ENCODE data around the gene LSAMP.

DNA sequence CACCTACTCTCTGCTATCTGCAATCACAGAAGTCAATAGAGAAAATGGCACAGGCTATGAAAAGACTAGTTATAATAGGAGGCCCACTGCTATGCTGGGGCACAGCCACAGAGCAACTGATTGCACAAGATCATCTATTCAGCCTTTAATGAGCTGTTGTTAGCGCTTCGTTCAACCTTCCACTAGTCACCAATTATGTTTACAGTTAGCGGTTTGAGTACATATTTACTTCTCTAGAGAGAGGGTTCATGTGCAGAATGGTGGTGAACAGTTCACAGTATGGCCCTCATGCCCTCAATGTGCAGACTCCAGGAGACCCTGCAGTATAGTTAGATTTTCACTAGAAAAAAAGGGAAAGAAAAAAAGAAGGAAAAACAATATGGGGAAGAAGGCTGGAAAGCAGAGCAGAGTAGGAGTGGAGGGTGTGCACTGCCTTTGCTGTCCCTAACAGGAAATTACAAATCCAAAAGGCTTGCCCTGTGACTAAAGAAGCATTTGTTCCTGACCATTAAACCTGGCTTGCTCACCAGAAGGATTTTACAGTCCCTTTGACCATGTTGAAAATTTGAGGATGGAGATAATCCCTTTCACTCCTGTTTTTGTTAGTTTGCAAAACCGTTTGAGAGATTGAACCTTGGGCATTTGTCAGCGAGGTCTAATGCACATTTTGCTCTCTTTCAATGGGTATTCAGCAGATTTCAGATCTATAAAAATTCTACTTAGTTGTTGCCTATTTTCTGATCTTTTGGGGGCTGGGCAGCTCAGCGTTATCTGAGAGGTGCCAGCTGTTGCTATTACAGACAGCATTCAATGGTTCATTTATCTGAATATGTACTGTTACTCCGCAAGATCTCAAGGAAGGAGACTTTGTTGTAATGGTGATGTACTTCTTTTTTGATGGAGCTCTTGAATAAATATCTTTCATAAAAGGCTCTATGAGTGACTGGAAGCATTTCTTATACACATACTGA, 296.1 kb downstream of the LSAMP start:
- TF ChIP-seq, protein P1, sequence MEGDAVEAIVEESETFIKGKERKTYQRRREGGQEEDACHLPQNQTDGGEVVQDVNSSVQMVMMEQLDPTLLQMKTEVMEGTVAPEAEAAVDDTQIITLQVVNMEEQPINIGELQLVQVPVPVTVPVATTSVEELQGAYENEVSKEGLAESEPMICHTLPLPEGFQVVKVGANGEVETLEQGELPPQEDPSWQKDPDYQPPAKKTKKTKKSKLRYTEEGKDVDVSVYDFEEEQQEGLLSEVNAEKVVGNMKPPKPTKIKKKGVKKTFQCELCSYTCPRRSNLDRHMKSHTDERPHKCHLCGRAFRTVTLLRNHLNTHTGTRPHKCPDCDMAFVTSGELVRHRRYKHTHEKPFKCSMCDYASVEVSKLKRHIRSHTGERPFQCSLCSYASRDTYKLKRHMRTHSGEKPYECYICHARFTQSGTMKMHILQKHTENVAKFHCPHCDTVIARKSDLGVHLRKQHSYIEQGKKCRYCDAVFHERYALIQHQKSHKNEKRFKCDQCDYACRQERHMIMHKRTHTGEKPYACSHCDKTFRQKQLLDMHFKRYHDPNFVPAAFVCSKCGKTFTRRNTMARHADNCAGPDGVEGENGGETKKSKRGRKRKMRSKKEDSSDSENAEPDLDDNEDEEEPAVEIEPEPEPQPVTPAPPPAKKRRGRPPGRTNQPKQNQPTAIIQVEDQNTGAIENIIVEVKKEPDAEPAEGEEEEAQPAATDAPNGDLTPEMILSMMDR (IDR thresholded peaks at IDR 0.05), result no peak
- TF ChIP-seq, protein P2, sequence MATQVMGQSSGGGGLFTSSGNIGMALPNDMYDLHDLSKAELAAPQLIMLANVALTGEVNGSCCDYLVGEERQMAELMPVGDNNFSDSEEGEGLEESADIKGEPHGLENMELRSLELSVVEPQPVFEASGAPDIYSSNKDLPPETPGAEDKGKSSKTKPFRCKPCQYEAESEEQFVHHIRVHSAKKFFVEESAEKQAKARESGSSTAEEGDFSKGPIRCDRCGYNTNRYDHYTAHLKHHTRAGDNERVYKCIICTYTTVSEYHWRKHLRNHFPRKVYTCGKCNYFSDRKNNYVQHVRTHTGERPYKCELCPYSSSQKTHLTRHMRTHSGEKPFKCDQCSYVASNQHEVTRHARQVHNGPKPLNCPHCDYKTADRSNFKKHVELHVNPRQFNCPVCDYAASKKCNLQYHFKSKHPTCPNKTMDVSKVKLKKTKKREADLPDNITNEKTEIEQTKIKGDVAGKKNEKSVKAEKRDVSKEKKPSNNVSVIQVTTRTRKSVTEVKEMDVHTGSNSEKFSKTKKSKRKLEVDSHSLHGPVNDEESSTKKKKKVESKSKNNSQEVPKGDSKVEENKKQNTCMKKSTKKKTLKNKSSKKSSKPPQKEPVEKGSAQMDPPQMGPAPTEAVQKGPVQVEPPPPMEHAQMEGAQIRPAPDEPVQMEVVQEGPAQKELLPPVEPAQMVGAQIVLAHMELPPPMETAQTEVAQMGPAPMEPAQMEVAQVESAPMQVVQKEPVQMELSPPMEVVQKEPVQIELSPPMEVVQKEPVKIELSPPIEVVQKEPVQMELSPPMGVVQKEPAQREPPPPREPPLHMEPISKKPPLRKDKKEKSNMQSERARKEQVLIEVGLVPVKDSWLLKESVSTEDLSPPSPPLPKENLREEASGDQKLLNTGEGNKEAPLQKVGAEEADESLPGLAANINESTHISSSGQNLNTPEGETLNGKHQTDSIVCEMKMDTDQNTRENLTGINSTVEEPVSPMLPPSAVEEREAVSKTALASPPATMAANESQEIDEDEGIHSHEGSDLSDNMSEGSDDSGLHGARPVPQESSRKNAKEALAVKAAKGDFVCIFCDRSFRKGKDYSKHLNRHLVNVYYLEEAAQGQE (IDR thresholded peaks at IDR 0.05; ENCODE audit: insufficient read depth in 1 of 2, low read depth in 2 of 2, low read length in 1 of 2), result no peak
- no peak for TF ChIP-seq POLR2AphosphoS5 (IDR thresholded peaks at IDR 0.05; ENCODE audit: low read depth, low read length)
- no peak for TF ChIP-seq TCF7L2 (IDR thresholded peaks at IDR 0.05; ENCODE audit: low read depth, low read length)
